Neuron (in vitro differentiated cells): ENCODE data around the gene OR52E4.

Experiments
- H2AFZ ChIP-seq: one replicate; pipeline ENCODE4 v1.6.1; 2013; ENCODE audit warnings: low read depth, mild to moderate bottlenecking, inconsistent platforms, low read length, moderate library complexity
- H3K27me3 ChIP-seq: one replicate; pipeline ENCODE4 v1.6.1; 2013; ENCODE audit warnings: low read length; ENCODE audit not compliant: insufficient read depth
- H3K36me3 ChIP-seq: one replicate; pipeline ENCODE4 v1.6.1; 2013; ENCODE audit warnings: low read length; ENCODE audit not compliant: insufficient read depth
- H3K4me1 ChIP-seq: one replicate; pipeline ENCODE4 v1.6.1; 2013; ENCODE audit warnings: low read length; ENCODE audit not compliant: insufficient read depth
- H3K4me3 ChIP-seq: 2 replicates; pipeline ENCODE4 v1.5.1; 2013; ENCODE audit warnings: mild to moderate bottlenecking, low read length, moderate library complexity
- H3K9me3 ChIP-seq: one replicate; pipeline ENCODE4 v1.6.1; 2013; ENCODE audit warnings: low read length

The OR52E4 gene

GRCh38 chr11:5891216-5891800 is 10.9 kb downstream of the OR52E4 start:
- Histone ChIP-seq H3K9me3 (no peaks in the 10 kb centered on the region), H3K27me3 (peaks cover 2% of the 10 kb centered on the region), H3K36me3 (no peaks in the 10 kb centered on the region)

GRCh38 chr11:5892908-5893307 is 12.5 kb downstream of the OR52E4 start, which contains the start of gene OR52E5:
Gene OR52E5 (plus strand): TSS chr11:5893208. CDS start chr11:5900777, 7,569 bp downstream.
- Histone ChIP-seq H2AFZ (no peak within 1 kb of the TSS), H3K36me3 (no peaks in the 10 kb centered on the region), H3K27me3 (peaks cover 2% of the 10 kb centered on the region), H3K4me3 (no peak within 1 kb of the TSS), H3K9me3 (no peaks in the 10 kb centered on the region), H3K4me1 (no peaks in the 10 kb centered on the region)

More at GRCh38 chr11:5891216-5891800, 10.9 kb downstream of the OR52E4 start:
- Histone ChIP-seq H2AFZ (no peak overlapping the region), H3K4me3 (no peak overlapping the region), H3K4me1 (no peaks in the 10 kb centered on the region)

- H3K4me1 ChIP-seq = no peaks in the 10 kb centered on the region
- no peaks in the 10 kb centered on the region for H3K36me3 ChIP-seq
- no peaks in the 10 kb centered on the region for H3K27me3 ChIP-seq
- no peak overlapping the region for H2AFZ ChIP-seq
- H3K4me3 ChIP-seq = no peak overlapping the region
- no peaks in the 10 kb centered on the region for H3K9me3 ChIP-seq
Measured at GRCh38 chr11:5899534-5899933, 19.1 kb downstream of the OR52E4 start.

- Histone ChIP-seq H3K9me3 (no peaks in the 10 kb centered on the region), H3K4me3 (no peak overlapping the region), H2AFZ (no peak overlapping the region), H3K4me1 (no peaks in the 10 kb centered on the region), H3K27me3 (no peaks in the 10 kb centered on the region), H3K36me3 (no peaks in the 10 kb centered on the region)
Measured at GRCh38 chr11:5910540-5910939, 30.1 kb downstream of the OR52E4 start.

GRCh38 chr11:5922749-5923426 is 42.5 kb downstream of the OR52E4 start:
- Histone ChIP-seq H3K4me3 (no peak overlapping the region), H3K4me1 (no peaks in the 10 kb centered on the region), H2AFZ (no peak overlapping the region), H3K27me3 (no peaks in the 10 kb centered on the region), H3K36me3 (no peaks in the 10 kb centered on the region), H3K9me3 (no peaks in the 10 kb centered on the region)

- no peak overlapping the region for H3K4me3 ChIP-seq
- no peaks in the 10 kb centered on the region for H3K4me1 ChIP-seq
- no peaks in the 10 kb centered on the region for H3K36me3 ChIP-seq
- H2AFZ ChIP-seq = no peak overlapping the region
- H3K9me3 ChIP-seq = no peaks in the 10 kb centered on the region
- no peaks in the 10 kb centered on the region for H3K27me3 ChIP-seq
Measured at GRCh38 chr11:5923427-5923776, 43.0 kb downstream of the OR52E4 start.

GRCh38 chr11:5923794-5924193 is 43.4 kb downstream of the OR52E4 start:
- no peak overlapping the region for H2AFZ ChIP-seq
- H3K27me3 ChIP-seq = no peaks in the 10 kb centered on the region
- H3K4me3 ChIP-seq = no peak overlapping the region
- H3K36me3 ChIP-seq = no peaks in the 10 kb centered on the region
- H3K9me3 ChIP-seq = no peaks in the 10 kb centered on the region
- no peaks in the 10 kb centered on the region for H3K4me1 ChIP-seq

- Histone ChIP-seq H3K4me3 (no peak overlapping the region), H3K4me1 (no peaks in the 10 kb centered on the region), H3K9me3 (no peaks in the 10 kb centered on the region), H2AFZ (no peak overlapping the region), H3K27me3 (no peaks in the 10 kb centered on the region), H3K36me3 (no peaks in the 10 kb centered on the region)
Measured at GRCh38 chr11:5928271-5928670, 47.8 kb downstream of the OR52E4 start.

GRCh38 chr11:5928811-5929210 is 48.4 kb downstream of the OR52E4 start:
- Histone ChIP-seq H3K4me3 (no peak overlapping the region), H2AFZ (no peak overlapping the region), H3K36me3 (no peaks in the 10 kb centered on the region), H3K9me3 (no peaks in the 10 kb centered on the region), H3K27me3 (no peaks in the 10 kb centered on the region), H3K4me1 (no peaks in the 10 kb centered on the region)

- Histone ChIP-seq H2AFZ (no peak overlapping the region), H3K36me3 (no peaks in the 10 kb centered on the region), H3K4me1 (no peaks in the 10 kb centered on the region), H3K27me3 (no peaks in the 10 kb centered on the region), H3K4me3 (no peak overlapping the region), H3K9me3 (no peaks in the 10 kb centered on the region)
Measured at GRCh38 chr11:5929571-5930368, 49.3 kb downstream of the OR52E4 start.

- no peaks in the 10 kb centered on the region for H3K27me3 ChIP-seq
- H3K4me3 ChIP-seq = no peak overlapping the region
- H3K9me3 ChIP-seq = no peaks in the 10 kb centered on the region
- H3K36me3 ChIP-seq = no peaks in the 10 kb centered on the region
- H3K4me1 ChIP-seq = no peaks in the 10 kb centered on the region
- no peak overlapping the region for H2AFZ ChIP-seq
Measured at GRCh38 chr11:5930614-5931013, 50.2 kb downstream of the OR52E4 start.

- Histone ChIP-seq H3K27me3 (no peaks in the 10 kb centered on the region), H3K9me3 (no peaks in the 10 kb centered on the region), H3K36me3 (no peaks in the 10 kb centered on the region), H3K4me3 (no peak overlapping the region), H2AFZ (no peak overlapping the region), H3K4me1 (no peaks in the 10 kb centered on the region)
Measured at GRCh38 chr11:5931061-5931460, 50.6 kb downstream of the OR52E4 start.

- Histone ChIP-seq H3K9me3 (no peaks in the 10 kb centered on the region), H3K4me3 (no peak overlapping the region)
Measured at GRCh38 chr11:5932671-5933070, 52.2 kb downstream of the OR52E4 start.

More at GRCh38 chr11:5932671-5933070, 52.2 kb downstream of the OR52E4 start:
- no peak overlapping the region for H2AFZ ChIP-seq
- H3K27me3 ChIP-seq = no peaks in the 10 kb centered on the region
- H3K4me1 ChIP-seq = no peaks in the 10 kb centered on the region
- H3K36me3 ChIP-seq = no peaks in the 10 kb centered on the region
